Large intestine (tissue), 3 donors: Measurements from ENCODE around the gene DOP1B. TPM values are rescaled to one million over a fixed set of nuclear protein-coding genes. Genes with fewer than 3 reads are reported as not detected.

ENCODE experiments used
- DNase-seq, 2 donors: peaks; one replicate each; pipeline versions ENCODE4 v3.0.0 to v3.0.0-alpha.2; 2013
- H3K27ac ChIP-seq: one replicate; pipeline ENCODE4 v1.5.1; 2013; ENCODE audit warnings: low read length
- H3K27me3 ChIP-seq: 2 replicates; pipeline ENCODE4 v1.6.1; 2013; ENCODE audit warnings: low read length; ENCODE audit not compliant: control insufficient read depth, insufficient read depth
- H3K36me3 ChIP-seq: 2 replicates; pipeline ENCODE4 v1.6.1; 2013; ENCODE audit warnings: low read length; ENCODE audit not compliant: control insufficient read depth, insufficient read depth
- H3K4me1 ChIP-seq: one replicate; pipeline ENCODE4 v1.6.1; 2013; ENCODE audit warnings: low read length; ENCODE audit not compliant: control insufficient read depth, insufficient read depth
- H3K4me3 ChIP-seq: one replicate; pipeline ENCODE4 v1.5.1; 2013; ENCODE audit warnings: low read length
- H3K9me3 ChIP-seq: one replicate; pipeline ENCODE4 v1.6.1; 2013; ENCODE audit warnings: mild to moderate bottlenecking, low read depth, low read length, moderate library complexity; ENCODE audit not compliant: control insufficient read depth
- WGBS: methylation state at CpG from one replicate; pipeline ENCODE4 v1.1.5; 2013; ENCODE audit warnings: low lambda C conversion rate; ENCODE audit not compliant: insufficient coverage; 5-methylcytosine and 5-hydroxymethylcytosine counted together
- polyA plus RNA-seq: library from polyadenylated mRNA; unstranded; fragments of 120-200 nt; gene quantifications from one replicate; pipeline ENCODE4 v1.2.1, GENCODE V29; 2013

DOP1B gene
- polyA plus RNA-seq, 1 donor, result 16.0 TPM

DNA sequence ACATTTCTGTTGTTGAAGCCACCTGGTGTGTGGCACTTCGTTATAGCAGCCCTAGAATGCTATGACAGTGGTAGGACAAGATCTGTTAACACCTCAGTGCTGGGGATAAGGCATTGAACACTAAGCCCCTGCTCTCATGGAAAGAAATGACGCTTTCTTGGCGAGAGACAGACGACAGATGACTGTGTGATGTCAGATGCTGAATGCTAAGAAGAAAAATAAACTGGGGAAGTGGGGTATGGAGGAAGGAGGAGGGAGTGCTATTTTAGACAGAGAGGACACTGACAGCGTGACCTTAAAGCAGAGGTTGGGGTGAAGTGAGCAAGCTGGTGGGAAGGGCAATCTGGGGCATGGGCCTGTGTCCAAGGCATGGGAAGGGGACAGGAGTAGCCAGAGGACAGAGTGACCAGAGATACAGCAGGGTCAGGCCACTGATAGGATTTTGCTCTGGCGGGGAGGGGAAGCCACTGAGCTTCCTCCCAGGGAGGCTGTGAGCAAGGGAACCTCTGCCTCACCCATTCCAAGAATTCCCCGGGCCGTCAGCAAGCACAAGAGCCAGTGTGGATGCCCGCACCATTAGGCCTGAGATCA lies 15.2 kb downstream of the DOP1B start:
- Histone ChIP-seq H3K4me1 (peaks cover 2% of the 10 kb centered on the region), H3K27me3 (no peaks in the 10 kb centered on the region), H3K9me3 (no peaks in the 10 kb centered on the region), H3K27ac (no peak overlapping the region), H3K36me3 (peaks cover 15% of the 10 kb centered on the region), H3K4me3 (no peak overlapping the region)
- no peak for DNase-seq
- WGBS, result 63% methylated on average over 4 of the region's 9 CpGs

DNA sequence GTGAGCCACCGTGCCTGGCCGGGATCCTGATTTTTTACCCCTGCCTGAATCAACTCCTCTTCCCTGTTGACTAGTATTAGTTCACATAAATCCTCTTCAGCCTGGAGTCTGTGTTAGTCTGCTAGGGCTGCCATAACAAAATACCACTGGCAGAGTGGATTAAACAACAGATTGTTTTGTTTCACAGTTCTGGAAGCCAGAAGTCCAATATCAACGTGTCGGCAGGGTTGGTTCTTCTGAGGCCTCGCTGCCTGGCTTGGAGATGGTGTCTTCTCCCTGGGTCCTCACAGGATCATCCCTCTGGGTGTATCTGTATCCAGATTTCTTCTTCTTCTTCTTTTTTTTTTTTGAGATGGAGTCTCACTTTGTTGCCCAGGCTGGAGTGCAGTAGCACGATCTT lies 18.2 kb downstream of the DOP1B start:
- Histone ChIP-seq H3K36me3 (peaks cover 3% of the 10 kb centered on the region), H3K4me3 (no peak overlapping the region), H3K9me3 (no peaks in the 10 kb centered on the region), H3K27ac (no peak overlapping the region), H3K4me1 (peaks cover 2% of the 10 kb centered on the region), H3K27me3 (no peaks in the 10 kb centered on the region)
- 100% methylated on average over 1 of the region's 6 CpGs for WGBS
- DNase-seq, result no peak

DNA sequence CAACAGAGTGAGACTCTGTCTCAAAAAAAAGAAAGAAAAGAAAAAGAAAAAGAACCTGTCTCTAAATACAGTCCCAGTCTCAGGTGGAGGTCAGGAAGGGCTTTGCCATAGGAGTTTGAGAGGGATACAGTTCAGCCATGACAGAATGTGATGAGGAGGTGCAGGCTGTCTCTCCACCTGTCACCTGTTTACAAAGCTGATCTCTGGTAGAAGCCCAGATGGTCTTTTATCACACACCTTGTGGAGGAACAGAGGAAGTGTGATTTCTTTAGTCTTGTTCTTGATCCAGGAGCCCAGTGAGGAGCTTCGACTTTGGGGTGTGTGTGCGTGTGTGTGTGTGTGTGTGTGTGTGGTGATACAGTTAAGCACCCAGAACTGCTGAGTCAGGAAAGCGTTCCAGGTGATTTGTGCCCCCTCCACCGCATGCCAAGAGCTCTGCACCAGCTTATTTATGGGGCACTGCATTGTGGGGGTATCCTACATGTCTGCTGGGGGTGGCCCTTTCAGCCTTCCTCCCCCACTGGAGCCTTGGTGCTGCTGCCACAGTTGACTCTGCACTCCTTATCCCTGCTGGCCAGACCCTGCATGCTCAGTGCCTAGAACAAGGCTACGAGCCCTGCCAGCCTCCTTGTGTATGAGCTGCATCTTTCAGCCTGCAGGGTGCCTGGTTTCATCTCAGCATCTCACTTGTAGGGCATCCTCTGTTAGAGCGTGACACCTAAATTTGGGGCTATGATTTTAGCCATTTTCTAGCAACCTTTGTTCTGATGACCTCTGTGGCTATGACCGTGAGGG lies 19.3 kb downstream of the DOP1B start:
- H3K4me1 ChIP-seq, result peaks cover 2% of the 10 kb centered on the region
- DNase-seq, result no peak
- WGBS, result no CpG with 5 or more reads among the region's 7 CpGs

DNA sequence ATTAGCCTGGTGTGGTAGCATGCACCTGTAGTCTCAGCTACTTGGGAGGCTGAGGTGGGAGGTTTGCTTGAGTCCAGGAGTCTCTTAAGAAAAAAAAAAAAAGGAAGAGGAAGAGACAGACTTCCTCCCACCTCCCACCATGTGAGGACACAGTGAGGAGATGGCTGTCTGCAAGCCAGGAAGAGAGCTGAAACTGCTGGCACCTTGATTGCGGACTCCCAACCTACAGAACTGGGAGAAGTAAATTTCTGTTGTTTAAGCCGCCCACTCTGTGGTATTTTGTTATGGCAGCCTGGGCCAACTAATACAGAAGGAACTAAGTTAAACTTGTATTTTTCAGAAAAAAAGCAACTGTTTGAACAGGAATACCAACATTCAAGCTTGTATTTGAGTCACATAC lies 21.7 kb downstream of the DOP1B start:
- peaks cover 2% of the 10 kb centered on the region for H3K36me3 ChIP-seq
- H3K9me3 ChIP-seq, result no peaks in the 10 kb centered on the region
- H3K4me3 ChIP-seq, result no peak overlapping the region
- DNase-seq, result no peak
- H3K27me3 ChIP-seq, result no peaks in the 10 kb centered on the region
- no peak overlapping the region for H3K27ac ChIP-seq
- H3K4me1 ChIP-seq, result peaks cover 2% of the 10 kb centered on the region
- WGBS, result no CpG with 5 or more reads among the region's 2 CpGs

More for the DNA sequence above, 19.3 kb downstream of the DOP1B start:
- Histone ChIP-seq H3K36me3 (peaks cover 2% of the 10 kb centered on the region), H3K9me3 (no peaks in the 10 kb centered on the region), H3K4me3 (no peak overlapping the region), H3K27me3 (no peaks in the 10 kb centered on the region), H3K27ac (no peak overlapping the region)

DNA sequence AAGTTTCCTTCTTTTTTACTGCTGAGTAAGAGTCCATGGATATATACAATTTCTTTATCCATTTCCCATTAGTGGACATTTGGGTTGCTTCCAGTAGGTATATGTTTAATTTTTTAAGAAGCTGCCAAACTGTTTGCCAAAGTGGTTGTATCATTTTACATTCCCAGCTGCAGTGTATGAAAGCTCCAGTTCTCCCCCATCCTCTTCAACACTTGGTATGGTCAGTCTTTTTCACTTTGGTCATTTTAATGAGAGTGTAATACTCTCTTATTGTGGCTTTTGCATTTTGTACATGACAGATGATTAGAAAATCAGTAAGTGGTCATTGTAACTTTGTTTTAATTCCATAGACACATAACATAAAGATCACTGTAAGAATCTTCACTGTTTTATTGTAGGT lies 22.5 kb downstream of the DOP1B start:
- Histone ChIP-seq H3K9me3 (no peaks in the 10 kb centered on the region), H3K4me1 (peaks cover 2% of the 10 kb centered on the region), H3K4me3 (no peak overlapping the region), H3K27me3 (no peaks in the 10 kb centered on the region), H3K27ac (no peak overlapping the region), H3K36me3 (no peaks in the 10 kb centered on the region)
- DNase-seq, result no peak

- no peaks in the 10 kb centered on the region for H3K36me3 ChIP-seq
- H3K4me3 ChIP-seq, result no peak overlapping the region
- H3K4me1 ChIP-seq, result peaks cover 2% of the 10 kb centered on the region
- H3K27me3 ChIP-seq, result no peaks in the 10 kb centered on the region
- H3K27ac ChIP-seq, result no peak overlapping the region
- H3K9me3 ChIP-seq, result no peaks in the 10 kb centered on the region
- DNase-seq, result no peak
- 100% methylated on average over 1 of the region's 5 CpGs for WGBS
Measured at GRCh38 chr21:36180963-36181362, 24.3 kb downstream of the DOP1B start.

DNA sequence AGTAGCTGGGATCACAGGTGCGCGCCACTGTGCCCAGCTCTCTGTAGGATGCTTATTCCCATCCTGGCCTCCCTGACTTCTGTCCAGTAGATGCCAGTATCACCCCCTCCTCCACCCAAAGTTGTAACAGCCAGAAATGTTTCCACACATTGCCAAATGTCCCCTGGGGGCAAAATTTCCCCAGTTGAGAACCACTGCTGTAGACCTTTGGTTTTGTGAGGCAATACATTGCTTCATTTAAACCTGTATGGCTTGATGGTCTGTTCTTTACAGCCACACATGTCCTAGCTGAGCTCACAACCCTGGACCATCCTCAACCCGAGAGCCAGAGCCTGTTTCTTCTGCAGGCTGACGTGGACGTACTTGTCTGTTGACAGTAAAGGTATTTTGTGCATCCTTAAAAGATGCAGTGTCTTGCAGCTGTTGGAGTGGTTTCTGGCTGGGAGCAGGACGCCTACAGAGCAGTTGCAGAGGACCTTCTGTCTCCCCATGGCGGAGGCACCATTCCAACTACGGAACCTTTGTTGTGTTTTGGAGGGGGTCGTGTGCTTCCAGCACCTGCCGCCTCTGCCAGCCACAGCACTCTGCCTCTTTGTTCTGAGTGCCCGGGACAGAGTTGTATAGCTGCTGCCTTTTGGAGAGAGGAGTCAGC lies 26.6 kb downstream of the DOP1B start:
- Histone ChIP-seq H3K4me3 (no peak overlapping the region), H3K27ac (no peak overlapping the region), H3K9me3 (no peaks in the 10 kb centered on the region), H3K36me3 (no peaks in the 10 kb centered on the region), H3K4me1 (peaks cover 6% of the 10 kb centered on the region), H3K27me3 (no peaks in the 10 kb centered on the region)
- WGBS, result 80% methylated on average over 1 of the region's 11 CpGs
- DNase-seq, result no peak

DNA sequence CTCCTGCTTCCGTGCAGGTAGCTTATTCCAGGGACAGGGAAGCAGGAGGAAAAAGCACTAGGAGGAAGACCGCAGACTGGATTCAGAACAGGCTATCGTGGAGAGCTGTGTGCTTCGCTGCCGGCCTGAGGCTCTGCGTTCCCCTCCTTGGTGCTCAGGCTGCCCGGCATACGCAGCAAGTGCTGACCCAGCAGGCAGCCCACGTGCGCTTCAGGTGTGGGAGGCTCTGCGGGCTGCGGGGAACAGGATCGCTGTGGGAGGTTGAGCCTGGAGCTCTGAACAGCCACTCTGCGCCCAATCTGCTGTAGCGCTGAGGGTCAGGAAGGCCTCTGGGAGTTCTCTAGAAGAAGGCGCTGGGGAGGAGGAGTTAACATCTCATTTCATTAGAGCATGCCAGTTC lies 27.9 kb downstream of the DOP1B start:
- peaks cover 10% of the 10 kb centered on the region for H3K4me1 ChIP-seq
- no peaks in the 10 kb centered on the region for H3K9me3 ChIP-seq
- no peak for DNase-seq

DNA sequence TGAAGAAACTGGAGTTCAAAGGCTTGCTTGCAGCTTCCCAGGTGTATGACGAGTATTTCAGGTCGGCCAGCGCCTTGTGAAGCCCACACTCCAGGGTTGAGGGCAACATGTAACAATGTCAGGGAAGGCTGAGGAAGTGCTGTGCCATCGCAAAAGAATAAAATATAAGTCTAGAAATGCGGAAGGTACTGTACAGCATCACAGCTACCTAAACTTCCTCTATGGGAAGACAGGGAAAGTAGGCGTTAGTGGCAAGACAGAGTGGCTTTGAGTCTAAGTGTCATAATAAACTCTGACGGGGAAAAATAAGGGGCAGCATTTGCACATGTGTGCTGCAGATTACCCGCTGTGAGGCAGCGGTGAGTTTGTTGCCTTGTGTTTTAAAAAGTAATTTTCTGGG lies 28.9 kb downstream of the DOP1B start:
- Histone ChIP-seq H3K27ac (no peak overlapping the region), H3K36me3 (no peaks in the 10 kb centered on the region), H3K27me3 (no peaks in the 10 kb centered on the region), H3K4me1 (peaks cover 10% of the 10 kb centered on the region), H3K9me3 (no peaks in the 10 kb centered on the region), H3K4me3 (no peak overlapping the region)
- WGBS, result 83% methylated on average over 1 of the region's 9 CpGs
- no peak for DNase-seq

More for the DNA sequence above, 27.9 kb downstream of the DOP1B start:
- no peak overlapping the region for H3K4me3 ChIP-seq
- WGBS, result no CpG with 5 or more reads among the region's 16 CpGs
- H3K27ac ChIP-seq, result no peak overlapping the region
- no peaks in the 10 kb centered on the region for H3K27me3 ChIP-seq
- H3K36me3 ChIP-seq, result no peaks in the 10 kb centered on the region

DNA sequence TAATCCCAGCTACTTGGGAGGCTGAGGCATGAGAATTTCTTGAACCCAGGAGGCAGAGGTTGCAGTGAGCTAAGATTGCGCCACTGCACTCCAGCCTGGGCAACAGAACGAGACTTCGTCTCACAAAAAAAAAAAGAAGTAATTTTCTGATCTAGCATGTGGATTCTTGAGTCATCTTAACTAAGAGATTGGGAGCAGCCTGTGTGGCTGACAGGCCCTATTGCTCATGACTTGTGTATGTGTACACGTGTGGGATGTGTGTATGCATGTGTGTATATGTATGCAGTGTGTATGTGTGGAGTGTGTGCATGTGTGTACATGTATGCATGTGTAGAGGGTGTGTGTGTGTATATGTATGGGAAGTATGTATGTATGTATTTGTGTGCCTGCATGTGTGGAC lies 29.5 kb downstream of the DOP1B start:
- Histone ChIP-seq H3K27ac (no peak overlapping the region), H3K36me3 (no peaks in the 10 kb centered on the region), H3K4me1 (peaks cover 10% of the 10 kb centered on the region), H3K27me3 (no peaks in the 10 kb centered on the region), H3K4me3 (no peak overlapping the region), H3K9me3 (no peaks in the 10 kb centered on the region)
- no CpG with 5 or more reads among the region's 4 CpGs for WGBS
- DNase-seq, result no peak
